Measurements from ENCODE around the gene PIP5KL1.
A peak's percentile ranks its signal among the peaks of the same experiment; 100 is the strongest.

The PIP5KL1 gene

DNA sequence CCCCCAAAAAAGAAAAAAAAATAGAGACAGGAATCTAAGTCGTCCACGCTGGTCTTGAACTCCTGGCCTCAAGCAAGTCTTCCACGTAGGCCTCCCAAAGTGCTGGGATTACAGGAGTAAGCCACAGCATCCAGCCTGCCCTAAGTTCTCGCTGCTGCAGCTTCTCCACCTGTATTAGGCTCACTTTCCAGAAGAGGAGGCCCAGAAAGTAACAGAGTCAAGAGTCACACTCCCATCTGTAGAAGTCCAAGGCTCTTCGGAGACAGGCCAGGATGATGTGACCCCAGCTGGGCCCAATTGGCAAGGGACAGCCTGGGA, 48.4 kb upstream of the PIP5KL1 start:
- Histone ChIP-seq H3K14ac (ENCODE audit: low read length in 2 of 2) (peak overlapping the region in 1 of 2 experiments; percentile 82), H3K79me1 (replicated peaks; ENCODE audit: low read length, poor library complexity, severe bottlenecking) (peaks cover 35% of the 10 kb centered on the region), H2BK15ac (ENCODE audit: low read depth, poor library complexity, severe bottlenecking) (no peak overlapping the region), H3K23ac (ENCODE audit: low read length in 2 of 2) (no peak overlapping the region), H3K4me3 (ENCODE audit: insufficient read depth in 1 of 2, low read depth in 1 of 2, low read length in 2 of 2) (peak overlapping the region; percentile 81 to 87), H3K36me3 (ENCODE audit: control insufficient read depth in 1 of 2, insufficient read depth in 2 of 2, low read depth in 1 of 2, low read length in 2 of 2) (peaks cover 0 to 3% of the 10 kb centered on the region in 2 experiments), H4K8ac (ENCODE audit: low read length) (no peak overlapping the region), H3K4ac (ENCODE audit: low read depth in 1 of 2, low read length in 2 of 2) (peak overlapping the region in 1 of 2 experiments; percentile 65), H3K4me1 (ENCODE audit: control insufficient read depth, insufficient read depth, low read depth, low read length) (peaks cover 51% of the 10 kb centered on the region), H2BK120ac (ENCODE audit: low read depth, low read length) (no peak overlapping the region), H3K18ac (ENCODE audit: low read depth in 1 of 2, low read length in 2 of 2) (peak overlapping the region; percentile 59 to 92), H3K4me2 (ENCODE audit: low read length, poor library complexity, severe bottlenecking) (peak overlapping the region; percentile 64), H3K27ac (ENCODE audit: low read length, poor library complexity, severe bottlenecking) (peak overlapping the region; percentile 9), H2AFZ (ENCODE audit: low read depth, low read length) (no peak overlapping the region), H4K91ac (ENCODE audit: low read length) (peak overlapping the region; percentile 35), H2AK5ac (ENCODE audit: low read length, severe bottlenecking) (peak overlapping the region; percentile 35), H3K27me3 (ENCODE audit: control insufficient read depth in 1 of 2, insufficient read depth in 1 of 2, low read length in 2 of 2) (no peaks in the 10 kb centered on the region), H2BK12ac (ENCODE audit: low read length in 2 of 2) (peak overlapping the region in 1 of 2 experiments; percentile 43), H2BK5ac (ENCODE audit: low read depth, low read length, poor library complexity, severe bottlenecking) (no peak overlapping the region), H3K9me3 (ENCODE audit: control insufficient read depth, low read length) (no peaks in the 10 kb centered on the region), H3K9ac (ENCODE audit: low read length) (peak overlapping the region; percentile 92)
- 49% methylated on average over 5 of the region's 5 CpGs for WGBS
- no peak for DNase-seq

DNA sequence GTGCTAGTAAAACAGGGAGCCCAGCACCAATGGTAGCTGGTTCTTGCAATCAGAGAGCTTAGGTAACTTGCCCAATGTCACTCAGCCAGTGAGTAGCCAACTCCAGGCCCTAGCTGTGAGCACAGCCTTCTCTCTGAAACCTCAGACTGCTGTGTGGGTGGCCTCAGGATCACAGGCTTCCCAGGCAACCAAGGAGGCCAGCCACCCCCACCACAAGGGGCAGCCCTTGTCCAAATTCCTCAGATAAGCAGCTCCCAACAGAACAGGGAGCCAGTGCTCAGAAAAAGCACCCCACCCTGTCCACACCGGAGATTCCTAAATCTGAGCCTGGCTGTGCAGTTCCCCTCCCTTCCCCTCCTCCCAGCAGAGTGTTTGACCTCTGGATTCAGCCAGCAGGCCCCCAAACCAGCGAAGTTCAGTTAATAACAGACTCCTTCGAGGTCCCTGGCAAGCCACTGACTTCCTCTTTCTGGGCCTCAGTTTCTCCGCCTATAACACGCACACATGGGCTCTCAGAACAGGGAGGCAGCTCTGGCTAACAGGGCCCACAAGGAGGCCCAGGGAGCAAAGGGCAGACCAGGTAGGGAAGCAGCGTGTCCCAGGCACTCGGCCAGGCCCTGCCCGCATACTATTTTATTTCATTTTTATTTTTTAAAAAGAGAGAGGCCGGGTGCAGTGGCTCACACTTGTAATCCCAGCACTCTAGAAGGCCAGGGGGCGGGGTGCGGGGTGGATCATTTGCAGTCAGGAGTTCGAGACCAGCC, 47.5 kb upstream of the PIP5KL1 start:
- H3K27me3 ChIP-seq (ENCODE audit: control insufficient read depth in 1 of 2, insufficient read depth in 1 of 2, low read length in 2 of 2) = no peaks in the 10 kb centered on the region
- no peak overlapping the region for H2BK5ac ChIP-seq (ENCODE audit: low read depth, low read length, poor library complexity, severe bottlenecking)
- peak overlapping the region; percentile 33 for H3K4me2 ChIP-seq (ENCODE audit: low read length, poor library complexity, severe bottlenecking)
- 58% methylated on average over 9 of the region's 12 CpGs for WGBS
- H2BK120ac ChIP-seq (ENCODE audit: low read depth, low read length) = peak overlapping the region; percentile 35
- H3K9me3 ChIP-seq (ENCODE audit: control insufficient read depth, low read length) = no peaks in the 10 kb centered on the region
- H3K9ac ChIP-seq (ENCODE audit: low read length) = peak overlapping the region; percentile 92
- H4K91ac ChIP-seq (ENCODE audit: low read length) = no peak overlapping the region
- peaks cover 0 to 3% of the 10 kb centered on the region in 2 experiments for H3K36me3 ChIP-seq (ENCODE audit: control insufficient read depth in 1 of 2, insufficient read depth in 2 of 2, low read depth in 1 of 2, low read length in 2 of 2)
- no peak overlapping the region for H2AFZ ChIP-seq (ENCODE audit: low read depth, low read length)
- H3K27ac ChIP-seq (ENCODE audit: low read length, poor library complexity, severe bottlenecking) = no peak overlapping the region
- DNase-seq = peak; percentile 82
- peak overlapping the region; percentile 19 for H4K8ac ChIP-seq (ENCODE audit: low read length)
- H3K4me1 ChIP-seq (ENCODE audit: control insufficient read depth, insufficient read depth, low read depth, low read length) = peaks cover 59% of the 10 kb centered on the region
- H3K79me1 ChIP-seq (replicated peaks; ENCODE audit: low read length, poor library complexity, severe bottlenecking) = peaks cover 42% of the 10 kb centered on the region
- H2BK12ac ChIP-seq (ENCODE audit: low read length in 2 of 2) = peak overlapping the region in 1 of 2 experiments; percentile 59
- peak overlapping the region; percentile 55 to 75 for H3K18ac ChIP-seq (ENCODE audit: low read depth in 1 of 2, low read length in 2 of 2)
- H3K14ac ChIP-seq (ENCODE audit: low read length in 2 of 2) = no peak overlapping the region
- no peak overlapping the region for H2BK15ac ChIP-seq (ENCODE audit: low read depth, poor library complexity, severe bottlenecking)
- H3K23ac ChIP-seq (ENCODE audit: low read length in 2 of 2) = peak overlapping the region in 1 of 2 experiments; percentile 19
- peak overlapping the region in 1 of 2 experiments; percentile 10 for H3K4ac ChIP-seq (ENCODE audit: low read depth in 1 of 2, low read length in 2 of 2)
- peak overlapping the region in 1 of 2 experiments; percentile 87 for H3K4me3 ChIP-seq (ENCODE audit: insufficient read depth in 1 of 2, low read depth in 1 of 2, low read length in 2 of 2)
- no peak overlapping the region for H2AK5ac ChIP-seq (ENCODE audit: low read length, severe bottlenecking)

DNA sequence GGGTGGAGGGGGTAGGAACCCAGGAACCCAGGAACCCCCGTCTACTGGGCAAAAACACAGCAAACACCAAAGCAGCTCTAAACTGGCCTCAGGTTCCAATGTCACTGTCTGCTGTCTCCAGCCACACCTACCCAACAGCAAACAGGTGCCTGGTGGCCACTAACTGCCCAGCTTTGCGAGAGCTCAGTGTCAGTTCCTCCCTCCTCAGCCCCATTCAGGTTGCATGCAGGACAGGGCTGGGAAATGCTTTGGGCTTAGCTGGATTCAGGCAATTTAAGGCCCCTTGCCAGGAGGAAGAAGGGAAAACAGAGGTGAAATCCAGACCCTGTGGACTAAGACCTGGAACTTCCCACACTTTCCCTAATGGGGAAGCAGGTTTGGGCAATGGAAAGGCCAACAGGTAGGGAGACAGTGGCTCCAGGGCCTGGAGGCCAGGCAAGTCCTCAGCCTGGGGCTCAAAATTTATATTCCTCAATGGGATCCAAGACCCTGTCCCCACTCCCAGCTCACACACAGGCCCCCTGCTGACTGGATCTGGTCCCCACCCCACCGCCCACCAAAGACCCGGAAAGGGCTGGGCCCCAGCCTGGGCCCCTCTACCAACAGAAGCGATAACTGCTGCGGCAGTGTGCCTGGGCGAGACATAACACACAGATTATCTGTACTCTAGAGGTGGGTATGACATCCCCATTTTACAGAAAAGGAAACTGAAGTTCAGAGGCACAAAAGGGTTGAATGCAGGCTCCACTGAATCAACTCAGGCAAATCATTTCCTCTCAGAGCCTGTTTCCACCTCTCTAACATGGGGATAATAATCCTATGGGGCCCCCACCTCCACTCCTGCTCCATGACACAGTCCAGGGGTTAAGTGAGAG, 46.7 kb upstream of the PIP5KL1 start:
- Histone ChIP-seq H3K27ac (ENCODE audit: low read length, poor library complexity, severe bottlenecking) (no peak overlapping the region), H3K4me2 (ENCODE audit: low read length, poor library complexity, severe bottlenecking) (peak overlapping the region; percentile 33), H3K18ac (ENCODE audit: low read depth in 1 of 2, low read length in 2 of 2) (peak overlapping the region; percentile 55 to 71), H2BK12ac (ENCODE audit: low read length in 2 of 2) (peak overlapping the region in 1 of 2 experiments; percentile 73), H3K23ac (ENCODE audit: low read length in 2 of 2) (peak overlapping the region; percentile 16 to 56), H2AK5ac (ENCODE audit: low read length, severe bottlenecking) (peak overlapping the region; percentile 26), H4K8ac (ENCODE audit: low read length) (peak overlapping the region; percentile 19), H3K14ac (ENCODE audit: low read length in 2 of 2) (peak overlapping the region in 1 of 2 experiments; percentile 82), H3K4me1 (ENCODE audit: control insufficient read depth, insufficient read depth, low read depth, low read length) (peaks cover 66% of the 10 kb centered on the region), H3K9ac (ENCODE audit: low read length) (peak overlapping the region; percentile 92), H3K9me3 (ENCODE audit: control insufficient read depth, low read length) (no peaks in the 10 kb centered on the region), H2AFZ (ENCODE audit: low read depth, low read length) (no peak overlapping the region), H3K36me3 (ENCODE audit: control insufficient read depth in 1 of 2, insufficient read depth in 2 of 2, low read depth in 1 of 2, low read length in 2 of 2) (peaks cover 0 to 3% of the 10 kb centered on the region in 2 experiments), H3K4ac (ENCODE audit: low read depth in 1 of 2, low read length in 2 of 2) (peak overlapping the region in 1 of 2 experiments; percentile 50), H2BK15ac (ENCODE audit: low read depth, poor library complexity, severe bottlenecking) (peak overlapping the region; percentile 31), H4K91ac (ENCODE audit: low read length) (peak overlapping the region; percentile 62), H3K79me1 (replicated peaks; ENCODE audit: low read length, poor library complexity, severe bottlenecking) (peaks cover 44% of the 10 kb centered on the region), H3K27me3 (ENCODE audit: control insufficient read depth in 1 of 2, insufficient read depth in 1 of 2, low read length in 2 of 2) (no peaks in the 10 kb centered on the region), H2BK120ac (ENCODE audit: low read depth, low read length) (peak overlapping the region; percentile 35), H3K4me3 (ENCODE audit: insufficient read depth in 1 of 2, low read depth in 1 of 2, low read length in 2 of 2) (peak overlapping the region in 1 of 2 experiments; percentile 87), H2BK5ac (ENCODE audit: low read depth, low read length, poor library complexity, severe bottlenecking) (no peak overlapping the region)
- no peak for DNase-seq
- 94% methylated on average over 5 of the region's 7 CpGs for WGBS

DNA sequence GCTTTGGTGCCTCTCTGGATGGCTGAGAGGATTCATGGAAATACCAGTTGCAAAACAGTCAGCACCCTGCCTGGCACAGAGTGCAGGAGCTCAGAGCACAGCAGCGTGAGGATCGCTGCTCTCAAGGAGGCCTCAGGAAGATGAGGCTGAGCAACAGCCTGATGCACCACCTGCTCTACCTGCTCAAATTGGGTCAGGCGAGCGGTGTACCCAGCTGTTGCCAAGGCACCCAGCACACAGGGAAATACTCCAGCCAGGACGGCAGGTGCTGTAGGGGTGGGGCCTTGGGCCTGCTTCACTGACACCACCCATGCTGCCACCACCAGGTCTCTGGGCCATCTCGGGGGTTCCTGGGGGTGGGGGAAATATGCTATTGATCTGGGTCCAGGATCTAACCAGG, 45.9 kb upstream of the PIP5KL1 start:
- no peak overlapping the region for H2AFZ ChIP-seq (ENCODE audit: low read depth, low read length)
- peak overlapping the region in 1 of 2 experiments; percentile 35 for H3K23ac ChIP-seq (ENCODE audit: low read length in 2 of 2)
- H3K9ac ChIP-seq (ENCODE audit: low read length) = no peak overlapping the region
- no peak overlapping the region for H2BK120ac ChIP-seq (ENCODE audit: low read depth, low read length)
- DNase-seq = no peak
- H3K27me3 ChIP-seq (ENCODE audit: control insufficient read depth in 1 of 2, insufficient read depth in 1 of 2, low read length in 2 of 2) = no peaks in the 10 kb centered on the region
- H3K18ac ChIP-seq (ENCODE audit: low read depth in 1 of 2, low read length in 2 of 2) = no peak overlapping the region
- peak overlapping the region in 1 of 2 experiments; percentile 34 for H3K4me3 ChIP-seq (ENCODE audit: insufficient read depth in 1 of 2, low read depth in 1 of 2, low read length in 2 of 2)
- no peak overlapping the region for H2BK15ac ChIP-seq (ENCODE audit: low read depth, poor library complexity, severe bottlenecking)
- H3K4me2 ChIP-seq (ENCODE audit: low read length, poor library complexity, severe bottlenecking) = no peak overlapping the region
- no peak overlapping the region for H3K4ac ChIP-seq (ENCODE audit: low read depth in 1 of 2, low read length in 2 of 2)
- H2BK12ac ChIP-seq (ENCODE audit: low read length in 2 of 2) = no peak overlapping the region
- peaks cover 46% of the 10 kb centered on the region for H3K79me1 ChIP-seq (replicated peaks; ENCODE audit: low read length, poor library complexity, severe bottlenecking)
- H3K36me3 ChIP-seq (ENCODE audit: control insufficient read depth in 1 of 2, insufficient read depth in 2 of 2, low read depth in 1 of 2, low read length in 2 of 2) = peaks cover 0 to 3% of the 10 kb centered on the region in 2 experiments
- no peaks in the 10 kb centered on the region for H3K9me3 ChIP-seq (ENCODE audit: control insufficient read depth, low read length)
- peak overlapping the region in 1 of 2 experiments; percentile 29 for H3K14ac ChIP-seq (ENCODE audit: low read length in 2 of 2)
- H2BK5ac ChIP-seq (ENCODE audit: low read depth, low read length, poor library complexity, severe bottlenecking) = no peak overlapping the region
- 98% methylated on average over 5 of the region's 6 CpGs for WGBS
- H4K8ac ChIP-seq (ENCODE audit: low read length) = no peak overlapping the region
- peaks cover 69% of the 10 kb centered on the region for H3K4me1 ChIP-seq (ENCODE audit: control insufficient read depth, insufficient read depth, low read depth, low read length)
- H4K91ac ChIP-seq (ENCODE audit: low read length) = peak overlapping the region; percentile 52
- H2AK5ac ChIP-seq (ENCODE audit: low read length, severe bottlenecking) = no peak overlapping the region
- no peak overlapping the region for H3K27ac ChIP-seq (ENCODE audit: low read length, poor library complexity, severe bottlenecking)
